ENCODE data around the gene UGP2.
A peak's percentile ranks its signal among the peaks of the same experiment; 100 is the strongest.
"Not testable (repeated sequence)": the region's sequence is repeated elsewhere in the genome, so short reads cannot be mapped to it uniquely, and the experiment has no call there.

Gene UGP2

DNA sequence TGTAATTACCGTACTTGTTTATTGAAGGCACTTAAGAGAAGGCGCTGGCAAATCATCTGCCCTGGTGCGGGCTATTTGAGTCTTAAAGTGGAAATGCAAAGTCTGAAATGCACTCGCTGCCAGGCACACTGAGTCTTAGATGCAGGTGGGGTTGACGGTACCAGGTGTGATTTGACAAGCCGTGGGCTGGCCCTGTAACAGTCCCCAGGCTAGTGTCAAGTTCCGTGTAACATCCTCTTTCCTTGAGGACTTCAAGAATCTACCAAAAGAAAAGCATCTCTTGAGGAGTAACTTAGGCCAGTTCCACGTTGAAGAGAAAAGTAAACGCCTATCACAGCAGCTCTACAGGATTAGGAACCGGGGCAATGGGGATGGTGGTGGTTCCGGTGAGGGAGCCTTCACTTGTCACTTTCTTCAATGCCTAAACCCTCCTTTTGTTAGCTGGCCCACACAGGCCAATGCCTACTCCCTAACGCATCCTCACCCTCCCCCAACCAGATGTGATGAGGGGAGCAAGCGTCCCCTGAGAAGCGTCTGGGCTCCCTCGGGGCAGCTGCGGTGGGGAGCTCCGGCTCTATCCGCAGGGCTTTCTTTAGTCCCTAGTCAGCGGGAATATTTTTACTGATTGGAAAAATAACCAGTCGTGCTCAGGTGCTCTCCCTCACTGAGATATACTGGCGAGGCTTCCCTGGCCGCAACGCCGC is 1.5 kb upstream of the UGP2 start:
- no peak for DNase-seq (ENCODE audit: low spot score)

GRCh38 chr2:63840785-63841253 is 877 bp upstream of the UGP2 start:
- DNase-seq (ENCODE audit: low spot score) = peak; percentile 92

- DNase-seq (ENCODE audit: low spot score) = peak; percentile 32
Observed at GRCh38 chr2:63842149-63843061, 709 bp downstream of the UGP2 start.

DNA sequence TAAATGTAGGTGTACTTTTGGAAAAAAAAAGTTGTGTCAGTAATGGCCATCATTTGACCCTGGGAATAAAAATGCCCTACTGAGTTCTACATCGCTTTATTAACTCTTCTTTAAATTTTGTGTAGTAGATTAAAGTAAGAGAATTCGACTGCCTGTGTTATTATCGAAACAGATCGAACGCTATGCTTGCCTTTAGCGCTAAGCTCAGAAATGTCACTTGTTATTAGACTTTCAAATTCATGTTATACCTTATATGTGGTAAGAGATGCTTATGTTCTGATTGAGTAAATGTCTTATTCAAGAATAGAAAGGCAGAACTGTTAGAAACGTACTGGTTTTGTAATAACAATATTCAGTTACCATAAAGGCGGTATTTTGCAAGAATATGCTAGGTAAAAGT is 1.4 kb downstream of the UGP2 start:
- no peak for DNase-seq (ENCODE audit: low spot score)

- no peak for DNase-seq (ENCODE audit: low spot score)
Observed at GRCh38 chr2:63843791-63844190, 2.1 kb downstream of the UGP2 start.

GRCh38 chr2:63844616-63845015 is 2.9 kb downstream of the UGP2 start:
- DNase-seq (ENCODE audit: low spot score) = no peak

DNA sequence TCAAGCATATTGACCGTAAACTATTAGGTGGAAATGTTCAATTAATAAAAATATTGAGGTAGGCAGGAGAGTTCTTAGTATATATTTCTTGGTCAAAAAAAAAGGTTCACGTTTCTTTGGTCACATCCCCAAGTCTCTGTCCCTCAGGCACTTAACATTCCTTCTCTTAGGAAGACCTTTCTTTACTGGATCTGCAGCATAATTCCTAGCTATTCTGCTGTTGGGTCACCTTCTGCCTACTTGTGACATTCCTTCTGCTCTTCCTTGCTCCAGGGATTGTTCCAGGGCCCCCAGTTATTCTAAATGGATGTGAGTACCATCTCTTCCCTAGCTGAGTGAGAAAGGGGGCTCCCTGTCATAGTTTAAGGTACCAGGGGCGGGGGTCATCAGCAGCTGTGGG is 4.2 kb downstream of the UGP2 start:
- DNase-seq (ENCODE audit: low spot score) = no peak

GRCh38 chr2:63846487-63846886 is 4.8 kb downstream of the UGP2 start:
- DNase-seq (ENCODE audit: low spot score) = no peak

DNA sequence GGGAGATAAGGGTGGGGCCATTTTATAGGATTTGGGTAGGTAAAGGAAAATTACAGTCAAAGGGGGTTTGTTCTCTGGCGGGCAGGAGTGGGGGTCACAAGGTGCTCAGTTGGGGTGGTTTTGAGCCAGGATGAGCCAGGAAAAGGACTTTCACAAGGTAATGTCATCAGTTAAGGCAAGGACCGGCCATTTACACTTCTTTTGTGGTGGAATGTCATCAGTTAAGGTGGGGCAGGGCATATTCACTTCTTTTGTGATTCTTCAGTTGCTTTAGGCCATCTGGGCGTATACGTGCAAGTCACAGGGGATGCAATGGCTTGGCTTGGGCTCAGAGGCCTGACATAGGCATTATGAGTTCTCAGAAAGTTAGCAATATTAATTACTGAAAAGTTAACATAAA is 5.9 kb downstream of the UGP2 start:
- not testable (repeated sequence) for DNase-seq (ENCODE audit: low spot score)

- no peak for DNase-seq (ENCODE audit: low spot score)
Observed at GRCh38 chr2:63849381-63850203, 7.9 kb downstream of the UGP2 start.

DNA sequence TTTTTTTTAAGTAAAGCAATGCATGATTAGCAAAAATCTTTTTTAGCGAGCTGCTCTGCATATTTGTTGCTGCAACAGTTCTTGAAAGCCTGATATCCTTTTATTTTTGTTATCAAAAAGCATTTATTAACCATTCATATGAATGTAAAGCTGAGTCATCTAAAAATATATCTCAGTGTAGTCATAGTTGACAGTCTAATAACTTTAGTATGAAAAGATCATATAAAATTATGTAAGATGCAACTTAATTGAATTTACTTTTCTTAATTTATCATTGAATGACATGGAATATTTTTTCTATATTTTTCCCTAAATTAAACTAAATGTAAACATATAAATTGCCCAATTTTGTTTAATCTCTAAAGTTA is 8.5 kb downstream of the UGP2 start:
- DNase-seq (ENCODE audit: low spot score) = no peak

- no peak for DNase-seq (ENCODE audit: low spot score)
Observed at GRCh38 chr2:63850649-63851048, 9.0 kb downstream of the UGP2 start.

GRCh38 chr2:63851691-63852311 is 10.1 kb downstream of the UGP2 start:
- DNase-seq (ENCODE audit: low spot score) = no peak

DNA sequence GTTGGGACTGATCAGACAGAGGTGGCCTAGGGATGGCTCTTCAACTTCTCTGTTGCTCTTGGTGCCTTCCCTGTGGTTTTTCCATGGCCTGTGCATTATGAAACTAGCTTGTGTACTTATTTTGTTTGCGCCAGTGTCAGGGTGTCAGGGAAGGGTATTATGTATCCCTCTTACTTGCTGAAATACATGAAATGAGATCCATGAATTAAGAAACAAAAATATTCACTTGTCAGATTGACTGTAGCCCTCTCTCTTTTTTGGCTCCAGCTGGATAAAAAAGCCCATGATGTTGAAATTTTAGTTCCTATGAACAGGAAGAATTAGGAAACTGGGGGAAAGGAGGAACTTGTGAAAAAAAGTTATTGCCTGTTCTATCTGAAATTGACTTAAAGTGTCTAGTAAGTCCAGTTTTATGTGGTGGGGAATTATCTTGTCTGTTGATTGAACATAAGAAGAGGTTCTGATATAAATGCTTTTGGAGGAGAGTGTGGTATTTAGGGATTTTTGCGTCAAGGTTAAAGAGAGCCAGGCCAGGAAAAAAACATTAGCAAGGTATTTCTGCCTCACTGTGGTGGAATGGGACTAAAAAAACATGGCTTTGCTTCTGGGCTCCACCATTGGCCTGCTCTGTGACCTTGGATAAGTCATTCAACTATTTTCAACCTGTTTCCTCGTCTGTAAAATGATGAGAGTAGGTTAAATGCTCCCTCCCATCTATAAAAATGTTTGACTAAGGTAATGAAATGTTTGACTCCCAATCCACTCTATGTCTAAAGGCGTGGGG is 12.0 kb downstream of the UGP2 start:
- no peak for DNase-seq (ENCODE audit: low spot score)

- no peak for DNase-seq (ENCODE audit: low spot score)
Observed at GRCh38 chr2:63855418-63856302, 14.0 kb downstream of the UGP2 start.

DNA sequence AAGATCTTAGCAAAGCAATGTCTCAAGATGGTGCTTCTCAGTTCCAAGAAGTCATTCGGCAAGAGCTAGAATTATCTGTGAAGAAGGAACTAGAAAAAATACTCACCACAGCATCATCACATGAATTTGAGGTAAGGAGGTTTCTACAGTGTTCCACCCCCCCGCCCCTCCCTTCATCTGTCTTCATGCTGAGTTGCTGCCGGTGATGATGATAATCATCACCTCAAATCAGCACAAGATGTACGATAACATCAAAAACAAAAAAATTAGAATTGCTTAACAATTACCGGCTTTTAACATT is 14.6 kb downstream of the UGP2 start:
- no peak for DNase-seq (ENCODE audit: low spot score)

- no peak for DNase-seq (ENCODE audit: low spot score)
Observed at GRCh38 chr2:63858291-63858690, 16.6 kb downstream of the UGP2 start.

DNA sequence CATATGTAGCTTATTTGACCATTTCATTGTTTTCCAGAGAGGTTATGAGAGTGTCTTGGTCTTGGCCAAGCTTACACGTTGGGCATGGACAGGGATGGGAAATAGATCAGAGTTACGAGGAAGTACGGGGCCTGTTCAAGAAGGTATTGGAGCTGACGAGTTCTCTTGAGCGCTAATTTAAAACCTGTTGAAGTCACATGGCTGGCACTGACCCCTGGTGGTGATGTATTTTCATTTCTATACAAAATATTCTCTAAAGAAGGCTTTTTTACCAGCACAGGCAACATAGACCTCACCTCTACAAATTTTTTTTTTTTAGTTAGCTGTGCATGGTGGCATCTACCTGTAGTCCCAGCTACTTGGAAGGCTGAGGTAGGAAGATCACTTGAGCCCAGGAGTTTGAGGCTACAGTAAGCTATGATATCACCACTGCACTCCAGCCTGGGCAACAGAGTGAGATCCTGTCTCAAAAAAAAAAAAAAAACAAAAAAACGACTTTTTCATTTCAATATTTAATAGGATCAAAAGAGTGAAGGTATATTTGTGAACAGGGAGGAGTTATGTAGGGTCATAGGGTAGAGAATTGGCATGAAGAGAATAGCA is 19.6 kb downstream of the UGP2 start:
- DNase-seq (ENCODE audit: low spot score) = peak; percentile 63

GRCh38 chr2:63862806-63863205 is 21.1 kb downstream of the UGP2 start:
- DNase-seq (ENCODE audit: low spot score) = no peak

DNA sequence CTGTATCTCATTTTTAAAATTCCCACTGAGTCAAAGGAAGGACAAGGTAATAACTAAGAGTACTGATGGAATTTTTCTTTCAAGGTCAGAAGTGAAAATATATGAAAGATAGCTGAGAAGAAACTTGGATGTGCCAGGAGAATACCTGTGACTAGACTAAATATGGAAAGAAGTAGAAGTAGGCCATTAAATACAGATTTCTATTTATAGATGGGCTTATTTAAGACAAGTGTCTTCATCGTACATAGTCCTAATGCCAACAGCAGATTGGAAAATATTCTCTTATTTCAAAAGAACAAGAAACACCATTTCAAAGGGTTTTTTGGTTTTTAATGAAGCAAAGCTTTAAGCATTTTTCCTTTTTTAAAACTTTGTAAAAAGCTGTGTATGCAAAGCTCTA is 22.0 kb downstream of the UGP2 start:
- DNase-seq (ENCODE audit: low spot score) = no peak

All from hematopoietic multipotent progenitor cell treated with erythropoietin and hydrocortisone succinate and interleukin-3 and kit ligand, for 17 days (in vitro differentiated cells).